CD14-positive monocyte (primary cell): ENCODE data around the gene ORAI2. TPM values are rescaled to one million over a fixed set of nuclear protein-coding genes. Genes with fewer than 3 reads are reported as not detected.

ENCODE experiments used
- DNase-seq, 3 donors: peaks; one replicate each; pipeline ENCODE4 v3.0.0-alpha.2; 2011 to 2022
- H2AFZ ChIP-seq: 2 replicates; pipeline ENCODE4 v1.6.0; 2012; ENCODE audit warnings: mild to moderate bottlenecking, low read depth, low read length, inconsistent platforms; ENCODE audit not compliant: insufficient read depth, poor library complexity, severe bottlenecking
- H3K27ac ChIP-seq, 2 donors: 1 replicate in 1 of 2; 2 replicates in 1 of 2; pipeline ENCODE4 v1.5.1; 2012 to 2013; ENCODE audit warnings: low read length in 2 of 2, control low read depth in 1 of 2, inconsistent platforms in 1 of 2, low read depth in 1 of 2, mild to moderate bottlenecking in 1 of 2
- H3K27me3 ChIP-seq, 2 donors: one replicate each; pipeline versions ENCODE4 v1.6.0 to v1.6.1; 2011 to 2013; ENCODE audit warnings: low read length in 2 of 2; ENCODE audit not compliant: control insufficient read depth in 2 of 2, insufficient read depth in 2 of 2
- H3K36me3 ChIP-seq, 2 donors: replicated peaks in 1 of 2; 1 replicate in 1 of 2; 2 replicates in 1 of 2; pipeline versions ENCODE4 v1.5.1 to v1.6.1; 2012 to 2013; ENCODE audit warnings: low read length in 2 of 2, control low read depth in 1 of 2, inconsistent platforms in 1 of 2, mild to moderate bottlenecking in 1 of 2; ENCODE audit not compliant: insufficient read depth in 2 of 2, control insufficient read depth in 1 of 2
- H3K4me1 ChIP-seq, 2 donors: 1 replicate in 1 of 2; 2 replicates in 1 of 2; pipeline versions ENCODE4 v1.5.1 to v1.6.1; 2012 to 2013; ENCODE audit warnings: low read length in 2 of 2, control low read depth in 1 of 2, inconsistent platforms in 1 of 2, mild to moderate bottlenecking in 1 of 2, moderate library complexity in 1 of 2; ENCODE audit not compliant: insufficient read depth in 2 of 2, control insufficient read depth in 1 of 2
- H3K4me2 ChIP-seq: replicated peaks from 2 replicates; pipeline ENCODE3; 2012; ENCODE audit warnings: low read length, moderate library complexity, mild to moderate bottlenecking; ENCODE audit not compliant: poor library complexity, severe bottlenecking; ENCODE audit errors: extremely low read depth
- H3K4me3 ChIP-seq, 3 experiments: fragments of 200-600 bp in 1 of 3; sonication (generic) in 1 of 3; replicated peaks in 1 of 3; 1 replicate in 2 of 3; 2 replicates in 1 of 3; pipeline ENCODE4 v1.5.1; 2011 to 2013; ENCODE audit warnings: low read length in 3 of 3, mild to moderate bottlenecking in 3 of 3, control low read depth in 2 of 3, low read depth in 2 of 3, inconsistent platforms in 1 of 3, moderate library complexity in 1 of 3
- H3K79me2 ChIP-seq: 2 replicates; pipeline ENCODE4 v1.6.0; 2012; ENCODE audit warnings: mild to moderate bottlenecking, control low read depth, inconsistent platforms, low read length, moderate library complexity; ENCODE audit not compliant: insufficient read depth
- H3K9ac ChIP-seq: 2 replicates; pipeline ENCODE4 v1.6.0; 2017; ENCODE audit warnings: low read length, mild to moderate bottlenecking; ENCODE audit not compliant: insufficient read depth, poor library complexity, severe bottlenecking
- H3K9me3 ChIP-seq, 2 donors: replicated peaks in 1 of 2; 1 replicate in 1 of 2; 2 replicates in 1 of 2; pipeline versions ENCODE4 v1.5.1 to v1.6.1; 2012 to 2013; ENCODE audit warnings: low read length in 2 of 2, control low read depth in 1 of 2; ENCODE audit not compliant: control insufficient read depth in 1 of 2, insufficient read depth in 1 of 2
- H4K20me1 ChIP-seq: 2 replicates; pipeline ENCODE4 v1.6.0; 2012; ENCODE audit warnings: mild to moderate bottlenecking, low read length, control low read depth, moderate library complexity; ENCODE audit not compliant: insufficient read depth
- H3K27ac Mint-ChIP-seq, 7 donors: one replicate each; pipeline ENCODE4 v1.8.0; 2020; ENCODE audit warnings: mild to moderate bottlenecking in 7 of 7, mixed read lengths in 7 of 7, moderate library complexity in 6 of 7, inconsistent platforms in 2 of 7
- H3K27me3 Mint-ChIP-seq, 3 donors: one replicate each; pipeline ENCODE4 v1.8.0; 2021 to 2022; ENCODE audit warnings: low read depth in 3 of 3, mild to moderate bottlenecking in 3 of 3, mixed read lengths in 3 of 3, moderate library complexity in 3 of 3, inconsistent platforms in 1 of 3
- H3K36me3 Mint-ChIP-seq, 2 donors: one replicate each; pipeline ENCODE4 v1.8.0; 2020; ENCODE audit warnings: mixed read lengths in 2 of 2, inconsistent platforms in 1 of 2, mild to moderate bottlenecking in 1 of 2
- H3K4me1 Mint-ChIP-seq: one replicate; pipeline ENCODE4 v1.8.0; 2020; ENCODE audit warnings: mild to moderate bottlenecking, mixed read lengths
- H3K4me3 Mint-ChIP-seq, 2 donors: one replicate each; pipeline ENCODE4 v1.8.0; 2020; ENCODE audit warnings: mild to moderate bottlenecking in 2 of 2, mixed read lengths in 2 of 2, moderate library complexity in 1 of 2
- H3K9me3 Mint-ChIP-seq, 7 donors: one replicate each; pipeline ENCODE4 v1.8.0; 2020 to 2022; ENCODE audit warnings: mixed read lengths in 7 of 7, mild to moderate bottlenecking in 6 of 7, moderate library complexity in 6 of 7, inconsistent platforms in 2 of 7
- CTCF ChIP-seq: fragments of 200-600 bp; IDR thresholded peaks from one replicate; pipeline ENCODE4 v1.8.0; 2022; ENCODE audit warnings: antibody characterized with exemption, mild to moderate bottlenecking
- WGBS: methylation state at CpG from one replicate; pipeline ENCODE4 v1.1.5; 2013; ENCODE audit warnings: missing lambda C conversion rate; ENCODE audit not compliant: insufficient coverage; 5-methylcytosine and 5-hydroxymethylcytosine counted together
- intact Hi-C, 2 donors: fragments of 100-400 bp; cut with micrococcal nuclease; formaldehyde crosslinking; loops; one replicate each; pipeline versions ENCODE4 v1.15.0 to v1.15.1; 2023
- polyA plus RNA-seq, 3 donors: library from polyadenylated mRNA; depleted of rRNA in 1 of 3; unstranded in 2 of 3; stranded (reverse) in 1 of 3; fragments of 300-500 nt in 2 of 3; fragments of >200 nt in 1 of 3; fragmentation: Illumina TruSeq in 2 of 3; gene quantifications; 1 replicate in 2 of 3; 2 replicates in 1 of 3; pipeline ENCODE4 v1.2.3, GENCODE V29; 2012 to 2021

ORAI2 gene
- polyA plus RNA-seq, 3 donors: 27.5 to 50.0 (median 38.2) TPM

GRCh38 chr7:102396710-102397019, 36.7 kb upstream of the ORAI2 start:
- H3K4me3 ChIP-seq: peak overlapping the region; percentile 88 to 99 (median 89)
- peak overlapping the region; percentile 71 to 98 for H3K27ac ChIP-seq
- no peaks in the 10 kb centered on the region for H4K20me1 ChIP-seq
- Mint-ChIP-seq H3K27me3 (peaks cover 0 to 2% (median 1%) of the 10 kb centered on the region in 3 donors), H3K36me3 (peaks cover 39 to 64% of the 10 kb centered on the region in 2 donors), H3K4me1 (peaks cover 20% of the 10 kb centered on the region), H3K4me3 (peak overlapping the region; percentile 92 to 93), H3K27ac (peak overlapping the region; percentile 93 to 98 (median 95)), H3K9me3 (no peaks in the 10 kb centered on the region)
- H3K4me2 ChIP-seq: peak overlapping the region; percentile 99
- H3K4me1 ChIP-seq: peaks cover 17 to 18% of the 10 kb centered on the region in 2 donors
- intact Hi-C loops: loop anchor here (5.0 to 10.0 kb wide), 2 partner anchors 36 to 852 kb away; partner anchors contain the start of gene ORAI2 (in 1 of the 2)
- H3K79me2 ChIP-seq: peaks cover 17% of the 10 kb centered on the region
- peak overlapping the region; percentile 95 for H2AFZ ChIP-seq
- peak overlapping the region; percentile 87 for H3K9ac ChIP-seq
- no peak for TF ChIP-seq CTCF
- no peaks in the 10 kb centered on the region for H3K9me3 ChIP-seq
- no peak for DNase-seq
- peaks cover 17 to 47% of the 10 kb centered on the region in 2 donors for H3K36me3 ChIP-seq
- H3K27me3 ChIP-seq: no peaks in the 10 kb centered on the region
- WGBS: 0% methylated on average over 4 of the region's 12 CpGs

GRCh38 chr7:102398543-102398942, 34.8 kb upstream of the ORAI2 start:
- H3K27ac Mint-ChIP-seq: no peak overlapping the region
- intact Hi-C loops: loop anchor here (5.0 to 10.0 kb wide), 2 partner anchors 34 to 854 kb away; partner anchors contain the start of gene ORAI2 (in 1 of the 2)

More at GRCh38 chr7:102398543-102398942, 34.8 kb upstream of the ORAI2 start:
- Histone ChIP-seq H3K9ac (no peak overlapping the region), H3K9me3 (no peaks in the 10 kb centered on the region), H3K4me1 (peaks cover 17 to 18% of the 10 kb centered on the region in 2 donors), H3K79me2 (peaks cover 17% of the 10 kb centered on the region), H3K36me3 (peaks cover 26 to 51% of the 10 kb centered on the region in 2 donors), H3K27me3 (no peaks in the 10 kb centered on the region), H2AFZ (no peak overlapping the region), H4K20me1 (no peaks in the 10 kb centered on the region), H3K4me2 (no peak overlapping the region), H3K4me3 (no peak overlapping the region), H3K27ac (no peak overlapping the region)
- Mint-ChIP-seq H3K4me1 (peaks cover 20% of the 10 kb centered on the region), H3K27me3 (peaks cover 0 to 1% (median 1%) of the 10 kb centered on the region in 3 donors), H3K9me3 (no peaks in the 10 kb centered on the region), H3K4me3 (no peak overlapping the region), H3K36me3 (peaks cover 47 to 69% of the 10 kb centered on the region in 2 donors)
- WGBS: 93% methylated on average over 4 of the region's 8 CpGs
- DNase-seq: no peak
- no peak for TF ChIP-seq CTCF
